ENCODE data around the gene DISP1. TPM values are rescaled to one million over a fixed set of nuclear protein-coding genes. Genes with fewer than 3 reads are reported as not detected.
"Not testable (repeated sequence)": the region's sequence is repeated elsewhere in the genome, so short reads cannot be mapped to it uniquely, and the experiment has no call there.

Gene DISP1
- polyA plus RNA-seq, 1 experiment: 6.2 TPM

- H3K36me3 ChIP-seq (ENCODE audit: control insufficient read depth, insufficient read depth, low read length): no peaks in the 10 kb centered on the region
- TF ChIP-seq CTCF (IDR thresholded peaks at IDR 0.05; ENCODE audit: insufficient read depth, low read depth, low read length): no peak
- ChIA-PET POLR2A (no interaction called here), CTCF (no interaction called here)
- no peak overlapping the region for H3K4me3 ChIP-seq (ENCODE audit: low read depth, low read length)
- peak; percentile 47 for DNase-seq (ENCODE audit: low read depth)
- no peaks in the 10 kb centered on the region for H3K27me3 ChIP-seq (ENCODE audit: control insufficient read depth, insufficient read depth, low read length)
Measured at GRCh38 chr1:222829868-222830267, 15.0 kb downstream of the DISP1 start.

- Histone ChIP-seq H3K4me3 (ENCODE audit: low read depth, low read length) (no peak overlapping the region), H3K27me3 (ENCODE audit: control insufficient read depth, insufficient read depth, low read length) (no peaks in the 10 kb centered on the region), H3K36me3 (ENCODE audit: control insufficient read depth, insufficient read depth, low read length) (no peaks in the 10 kb centered on the region)
- DNase-seq (ENCODE audit: low read depth): no peak
- CTCF ChIA-PET: interaction anchor here (0.7 kb wide), 1 partner anchor 849 kb away, joined by 3 read pairs; no protein-coding TSS in a partner anchor
- POLR2A ChIA-PET: interaction anchor here (0.6 kb wide), 1 partner anchor 35 kb away, joined by 6 read pairs; no protein-coding TSS in a partner anchor
- TF ChIP-seq CTCF (IDR thresholded peaks at IDR 0.05; ENCODE audit: insufficient read depth, low read depth, low read length): no peak
Measured at GRCh38 chr1:222833356-222833876, 18.6 kb downstream of the DISP1 start.

GRCh38 chr1:222843469-222844410 lies 28.9 kb downstream of the DISP1 start:
- H3K36me3 ChIP-seq (ENCODE audit: control insufficient read depth, insufficient read depth, low read length): no peaks in the 10 kb centered on the region
- no peaks in the 10 kb centered on the region for H3K27me3 ChIP-seq (ENCODE audit: control insufficient read depth, insufficient read depth, low read length)
- no peak for DNase-seq (ENCODE audit: low read depth)
- H3K4me3 ChIP-seq (ENCODE audit: low read depth, low read length): no peak overlapping the region
- no peak for TF ChIP-seq CTCF (IDR thresholded peaks at IDR 0.05; ENCODE audit: insufficient read depth, low read depth, low read length)
- CTCF ChIA-PET: no interaction called here
- POLR2A ChIA-PET: no interaction called here

GRCh38 chr1:222844411-222844779 lies 29.6 kb downstream of the DISP1 start:
- H3K36me3 ChIP-seq (ENCODE audit: control insufficient read depth, insufficient read depth, low read length): no peaks in the 10 kb centered on the region
- ChIA-PET CTCF (interaction anchor here (1.0 kb wide), 1 partner anchor 8 kb away, joined by 4 read pairs; no protein-coding TSS in a partner anchor), POLR2A (no interaction called here)
- no peaks in the 10 kb centered on the region for H3K27me3 ChIP-seq (ENCODE audit: control insufficient read depth, insufficient read depth, low read length)
- no peak overlapping the region for H3K4me3 ChIP-seq (ENCODE audit: low read depth, low read length)
- DNase-seq (ENCODE audit: low read depth): no peak
- no peak for TF ChIP-seq CTCF (IDR thresholded peaks at IDR 0.05; ENCODE audit: insufficient read depth, low read depth, low read length)

- no peak for DNase-seq (ENCODE audit: low read depth)
- Histone ChIP-seq H3K36me3 (ENCODE audit: control insufficient read depth, insufficient read depth, low read length) (no peaks in the 10 kb centered on the region), H3K27me3 (ENCODE audit: control insufficient read depth, insufficient read depth, low read length) (no peaks in the 10 kb centered on the region), H3K4me3 (ENCODE audit: low read depth, low read length) (no peak overlapping the region)
- no peak for TF ChIP-seq CTCF (IDR thresholded peaks at IDR 0.05; ENCODE audit: insufficient read depth, low read depth, low read length)
- ChIA-PET POLR2A (no interaction called here), CTCF (no interaction called here)
Measured at GRCh38 chr1:222845763-222846162, 30.9 kb downstream of the DISP1 start.

- H3K4me3 ChIP-seq (ENCODE audit: low read depth, low read length); POLR2A ChIA-PET; DNase-seq (ENCODE audit: low read depth); H3K27me3 ChIP-seq (ENCODE audit: control insufficient read depth, insufficient read depth, low read length); H3K36me3 ChIP-seq (ENCODE audit: control insufficient read depth, insufficient read depth, low read length); CTCF ChIA-PET: not testable (repeated sequence)
Measured at GRCh38 chr1:222850550-222850949, 35.7 kb downstream of the DISP1 start.
